Suprapubic skin (tissue), 4 donors: ENCODE measurements around the gene SUCLA2. TPM values are rescaled to one million over a fixed set of nuclear protein-coding genes. Genes with fewer than 3 reads are reported as not detected.
"Not testable (repeated sequence)": the region's sequence is repeated elsewhere in the genome, so short reads cannot be mapped to it uniquely, and the experiment has no call there.

Source experiments
- DNase-seq, 2 donors: peaks; one replicate each; pipeline ENCODE4 v3.0.0-alpha.2; 2019; ENCODE audit warnings: low spot score in 2 of 2
- H3K27ac ChIP-seq: fragments of 200-600 bp; sonication (generic); one replicate; pipeline ENCODE4 v1.5.1; 2019
- H3K27me3 ChIP-seq: fragments of 200-600 bp; sonication (generic); one replicate; pipeline ENCODE4 v1.5.1; 2019
- H3K36me3 ChIP-seq: fragments of 200-600 bp; sonication (generic); one replicate; pipeline ENCODE4 v1.5.1; 2019
- H3K4me1 ChIP-seq: fragments of 200-600 bp; sonication (generic); one replicate; pipeline ENCODE4 v1.5.1; 2019
- H3K4me3 ChIP-seq: fragments of 200-600 bp; sonication (generic); one replicate; pipeline ENCODE4 v1.5.1; 2019; ENCODE audit warnings: mild to moderate bottlenecking
- H3K9me3 ChIP-seq: fragments of 200-600 bp; sonication (generic); one replicate; pipeline ENCODE4 v1.5.1; 2019
- EP300 ChIP-seq: sonication (generic); formaldehyde crosslinking; IDR thresholded peaks from one replicate; pipeline ENCODE4 v1.6.1; 2017; ENCODE audit warnings: antibody characterized with exemption
- POLR2A ChIP-seq, 2 donors: fragments of 450-650 bp; IDR thresholded peaks; one replicate each; pipeline ENCODE4 v1.6.1; 2017; ENCODE audit warnings: antibody characterized with exemption in 2 of 2, mild to moderate bottlenecking in 2 of 2, moderate library complexity in 2 of 2
- POLR2AphosphoS5 ChIP-seq, 3 donors: sonication (generic); formaldehyde crosslinking; IDR thresholded peaks; one replicate each; pipeline ENCODE4 v1.6.1; 2017; ENCODE audit warnings: antibody characterized with exemption in 3 of 3
- WGBS: methylation state at CpG from one replicate; pipeline ENCODE4 v1.1.5; 2018; 5-methylcytosine and 5-hydroxymethylcytosine counted together
- total RNA-seq, 4 donors: library from RNA; depleted of rRNA; stranded (reverse); fragments of >200 nt; gene quantifications; one replicate each; pipeline ENCODE4 v1.1.0, GENCODE V29; 2016
- TF ChIP-seq, protein P1 (sequence below), 2 donors: fragments of 200-600 bp in 1 of 2; fragments of 450-650 bp in 1 of 2; sonication (generic) in 1 of 2; IDR thresholded peaks; one replicate each; pipeline ENCODE4 v1.5.1; 2016 to 2019; ENCODE audit warnings: antibody characterized with exemption in 2 of 2, mild to moderate bottlenecking in 1 of 2, moderate library complexity in 1 of 2

SUCLA2 gene
- total RNA-seq, 4 donors from 2014 or later = 26.1 to 49.6 (median 38.0) TPM

GRCh38 chr13:47955836-47956235, 45.2 kb downstream of the SUCLA2 start:
- peaks cover 42% of the 10 kb centered on the region for H3K36me3 ChIP-seq
- H3K27ac ChIP-seq = no peak overlapping the region
- TF ChIP-seq, protein P1, sequence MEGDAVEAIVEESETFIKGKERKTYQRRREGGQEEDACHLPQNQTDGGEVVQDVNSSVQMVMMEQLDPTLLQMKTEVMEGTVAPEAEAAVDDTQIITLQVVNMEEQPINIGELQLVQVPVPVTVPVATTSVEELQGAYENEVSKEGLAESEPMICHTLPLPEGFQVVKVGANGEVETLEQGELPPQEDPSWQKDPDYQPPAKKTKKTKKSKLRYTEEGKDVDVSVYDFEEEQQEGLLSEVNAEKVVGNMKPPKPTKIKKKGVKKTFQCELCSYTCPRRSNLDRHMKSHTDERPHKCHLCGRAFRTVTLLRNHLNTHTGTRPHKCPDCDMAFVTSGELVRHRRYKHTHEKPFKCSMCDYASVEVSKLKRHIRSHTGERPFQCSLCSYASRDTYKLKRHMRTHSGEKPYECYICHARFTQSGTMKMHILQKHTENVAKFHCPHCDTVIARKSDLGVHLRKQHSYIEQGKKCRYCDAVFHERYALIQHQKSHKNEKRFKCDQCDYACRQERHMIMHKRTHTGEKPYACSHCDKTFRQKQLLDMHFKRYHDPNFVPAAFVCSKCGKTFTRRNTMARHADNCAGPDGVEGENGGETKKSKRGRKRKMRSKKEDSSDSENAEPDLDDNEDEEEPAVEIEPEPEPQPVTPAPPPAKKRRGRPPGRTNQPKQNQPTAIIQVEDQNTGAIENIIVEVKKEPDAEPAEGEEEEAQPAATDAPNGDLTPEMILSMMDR (IDR thresholded peaks at IDR 0.05) = no peak
- no peak for TF ChIP-seq POLR2A (IDR thresholded peaks at IDR 0.05)
- H3K9me3 ChIP-seq = no peaks in the 10 kb centered on the region
- no peak for DNase-seq
- no peaks in the 10 kb centered on the region for H3K4me1 ChIP-seq
- H3K4me3 ChIP-seq = no peak overlapping the region
- H3K27me3 ChIP-seq = no peaks in the 10 kb centered on the region
- 100% methylated on average over 2 of the region's 2 CpGs for WGBS

- Histone ChIP-seq H3K27me3 (no peaks in the 10 kb centered on the region), H3K9me3 (no peaks in the 10 kb centered on the region), H3K4me3 (no peak overlapping the region), H3K4me1 (no peaks in the 10 kb centered on the region), H3K36me3 (peaks cover 48% of the 10 kb centered on the region), H3K27ac (no peak overlapping the region)
- no peak for TF ChIP-seq POLR2AphosphoS5 (IDR thresholded peaks at IDR 0.05)
- WGBS = 93% methylated on average over 2 of the region's 2 CpGs
- DNase-seq = no peak
These were observed 51.3 kb downstream of the SUCLA2 start for GRCh38 chr13:47949799-47950198.

- TF ChIP-seq POLR2AphosphoS5 (IDR thresholded peaks at IDR 0.05) = no peak
- TF ChIP-seq EP300 = no peak
- no peak for TF ChIP-seq POLR2A (IDR thresholded peaks at IDR 0.05)
- TF ChIP-seq, protein P1 (IDR thresholded peaks at IDR 0.05) = no peak
- Histone ChIP-seq H3K27me3 (no peaks in the 10 kb centered on the region), H3K36me3 (peaks cover 59% of the 10 kb centered on the region), H3K9me3 (no peaks in the 10 kb centered on the region), H3K4me1 (no peaks in the 10 kb centered on the region), H3K4me3 (no peak overlapping the region), H3K27ac (no peak overlapping the region)
- WGBS = 90% methylated on average over 2 of the region's 2 CpGs
- DNase-seq = no peak
These were observed 55.3 kb downstream of the SUCLA2 start for GRCh38 chr13:47945738-47946137.

GRCh38 chr13:47945146-47945545, 55.9 kb downstream of the SUCLA2 start:
- peaks cover 59% of the 10 kb centered on the region for H3K36me3 ChIP-seq
- H3K4me3 ChIP-seq, H3K9me3 ChIP-seq, H3K4me1 ChIP-seq, H3K27me3 ChIP-seq, H3K27ac ChIP-seq, DNase-seq: not testable (repeated sequence)
- WGBS = 100% methylated on average over 4 of the region's 4 CpGs

GRCh38 chr13:47934371-47934770, 66.7 kb downstream of the SUCLA2 start:
- 89% methylated on average over 5 of the region's 5 CpGs for WGBS
- Histone ChIP-seq H3K9me3 (no peaks in the 10 kb centered on the region), H3K4me1 (no peaks in the 10 kb centered on the region), H3K27ac (no peak overlapping the region), H3K27me3 (no peaks in the 10 kb centered on the region), H3K4me3 (no peak overlapping the region), H3K36me3 (peaks cover 5% of the 10 kb centered on the region)
- TF ChIP-seq EP300 (no peak), POLR2AphosphoS5 (IDR thresholded peaks at IDR 0.05) (no peak), POLR2A (IDR thresholded peaks at IDR 0.05) (no peak)
- TF ChIP-seq, protein P1 (IDR thresholded peaks at IDR 0.05) = no peak
- no peak for DNase-seq

DNA sequence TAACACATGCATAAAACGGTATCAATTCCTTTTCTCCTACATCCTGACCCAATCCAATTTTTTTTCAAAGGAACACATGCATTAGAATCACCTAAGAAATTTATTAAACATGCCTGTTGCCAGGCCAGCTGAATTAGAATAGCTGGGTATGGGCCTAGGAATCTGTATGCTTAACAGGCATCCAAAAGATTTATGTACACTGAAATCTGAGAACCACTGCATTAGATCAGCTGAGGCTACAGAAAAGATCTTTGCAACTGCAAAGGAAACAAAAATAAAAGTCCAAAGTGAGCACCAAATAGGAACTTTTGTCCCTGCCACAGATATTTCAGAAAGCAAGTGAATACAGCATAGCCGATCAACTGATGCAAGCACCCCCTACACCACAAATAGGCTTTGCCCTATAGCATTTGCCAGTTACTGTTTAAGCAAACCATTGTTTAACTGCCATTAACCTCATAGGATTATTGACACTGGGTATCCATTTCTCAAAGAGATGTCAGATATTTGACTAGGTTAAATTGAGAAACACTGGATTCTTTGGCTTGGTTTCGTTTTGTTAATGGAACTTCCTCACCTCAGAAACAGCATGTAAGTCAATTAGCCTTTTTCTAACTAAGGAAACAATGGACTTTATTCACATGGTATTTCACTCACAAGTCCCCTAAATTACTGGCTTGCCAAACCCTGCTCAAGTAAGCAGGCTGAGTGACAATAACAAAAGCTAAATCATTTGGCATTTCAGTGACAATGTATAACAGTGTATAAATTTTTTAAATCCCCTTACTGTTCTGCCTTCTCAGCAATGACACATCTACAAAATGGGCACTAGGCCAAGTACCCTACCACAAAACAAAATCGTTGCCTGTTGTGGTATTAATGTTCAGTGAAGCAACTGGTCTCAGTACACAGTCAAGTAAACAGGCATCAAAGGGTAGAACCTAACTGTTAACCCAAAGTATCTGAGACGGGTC, 67.8 kb downstream of the SUCLA2 start:
- Histone ChIP-seq H3K4me3 (no peak overlapping the region), H3K27me3 (no peaks in the 10 kb centered on the region), H3K27ac (no peak overlapping the region), H3K4me1 (no peaks in the 10 kb centered on the region), H3K36me3 (no peaks in the 10 kb centered on the region), H3K9me3 (no peaks in the 10 kb centered on the region)
- TF ChIP-seq POLR2A (IDR thresholded peaks at IDR 0.05) (no peak), EP300 (no peak), POLR2AphosphoS5 (IDR thresholded peaks at IDR 0.05) (no peak)
- TF ChIP-seq, protein P1 (IDR thresholded peaks at IDR 0.05) = no peak
- 62% methylated on average over 5 of the region's 5 CpGs for WGBS
- DNase-seq = no peak
